Measurements from ENCODE around the gene SLC10A2.
"Not testable (repeated sequence)": the region's sequence is repeated elsewhere in the genome, so short reads cannot be mapped to it uniquely, and the experiment has no call there.

Gene SLC10A2, protein sequence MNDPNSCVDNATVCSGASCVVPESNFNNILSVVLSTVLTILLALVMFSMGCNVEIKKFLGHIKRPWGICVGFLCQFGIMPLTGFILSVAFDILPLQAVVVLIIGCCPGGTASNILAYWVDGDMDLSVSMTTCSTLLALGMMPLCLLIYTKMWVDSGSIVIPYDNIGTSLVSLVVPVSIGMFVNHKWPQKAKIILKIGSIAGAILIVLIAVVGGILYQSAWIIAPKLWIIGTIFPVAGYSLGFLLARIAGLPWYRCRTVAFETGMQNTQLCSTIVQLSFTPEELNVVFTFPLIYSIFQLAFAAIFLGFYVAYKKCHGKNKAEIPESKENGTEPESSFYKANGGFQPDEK

DNA sequence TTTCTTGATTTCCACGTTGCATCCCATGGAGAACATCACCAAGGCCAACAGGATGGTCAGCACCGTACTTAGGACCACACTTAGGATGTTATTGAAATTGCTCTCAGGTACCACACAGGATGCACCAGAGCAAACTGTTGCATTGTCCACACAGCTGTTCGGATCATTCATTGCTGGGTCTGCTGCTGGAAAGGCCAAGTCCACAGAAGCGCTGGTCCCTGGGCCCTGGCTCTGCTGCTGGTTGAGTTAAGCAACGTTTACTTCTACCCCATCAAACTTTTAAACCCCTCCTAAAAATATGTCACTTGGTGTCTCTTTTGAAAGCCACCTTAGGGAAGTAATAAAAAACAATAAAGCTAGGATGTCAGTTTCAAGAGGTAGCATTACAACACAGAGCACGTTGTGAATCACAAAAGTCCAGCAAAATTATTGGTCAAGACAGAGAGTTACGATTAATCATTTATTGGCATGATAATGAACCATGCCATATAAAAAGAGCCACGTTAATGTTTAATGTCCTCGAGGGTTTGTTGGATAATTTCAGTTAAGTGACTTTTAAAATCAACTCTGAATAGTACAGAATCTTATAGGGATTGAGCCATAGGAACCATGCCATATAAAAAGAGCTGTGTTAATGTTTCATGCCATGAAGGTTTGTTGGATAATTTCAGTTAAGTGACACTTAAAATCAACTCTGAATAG lies at the start of gene SLC10A2:
SLC10A2 (minus strand) TSS at position 339 of the 702 bp plus-strand sequence; CDS start at position 171, 168 bp downstream.
- H3K4me3 ChIP-seq (ENCODE audit: low read depth, low read length): no peak within 1 kb of the TSS
- DNase-seq (ENCODE audit: low read depth): no peak
- TF ChIP-seq, protein P1, sequence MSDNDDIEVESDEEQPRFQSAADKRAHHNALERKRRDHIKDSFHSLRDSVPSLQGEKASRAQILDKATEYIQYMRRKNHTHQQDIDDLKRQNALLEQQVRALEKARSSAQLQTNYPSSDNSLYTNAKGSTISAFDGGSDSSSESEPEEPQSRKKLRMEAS (IDR thresholded peaks at IDR 0.05; ENCODE audit: low read depth, low read length): no peak
- TF ChIP-seq, protein P2, sequence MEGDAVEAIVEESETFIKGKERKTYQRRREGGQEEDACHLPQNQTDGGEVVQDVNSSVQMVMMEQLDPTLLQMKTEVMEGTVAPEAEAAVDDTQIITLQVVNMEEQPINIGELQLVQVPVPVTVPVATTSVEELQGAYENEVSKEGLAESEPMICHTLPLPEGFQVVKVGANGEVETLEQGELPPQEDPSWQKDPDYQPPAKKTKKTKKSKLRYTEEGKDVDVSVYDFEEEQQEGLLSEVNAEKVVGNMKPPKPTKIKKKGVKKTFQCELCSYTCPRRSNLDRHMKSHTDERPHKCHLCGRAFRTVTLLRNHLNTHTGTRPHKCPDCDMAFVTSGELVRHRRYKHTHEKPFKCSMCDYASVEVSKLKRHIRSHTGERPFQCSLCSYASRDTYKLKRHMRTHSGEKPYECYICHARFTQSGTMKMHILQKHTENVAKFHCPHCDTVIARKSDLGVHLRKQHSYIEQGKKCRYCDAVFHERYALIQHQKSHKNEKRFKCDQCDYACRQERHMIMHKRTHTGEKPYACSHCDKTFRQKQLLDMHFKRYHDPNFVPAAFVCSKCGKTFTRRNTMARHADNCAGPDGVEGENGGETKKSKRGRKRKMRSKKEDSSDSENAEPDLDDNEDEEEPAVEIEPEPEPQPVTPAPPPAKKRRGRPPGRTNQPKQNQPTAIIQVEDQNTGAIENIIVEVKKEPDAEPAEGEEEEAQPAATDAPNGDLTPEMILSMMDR (IDR thresholded peaks at IDR 0.05; ENCODE audit: low read depth, low read length): no peak
- TF ChIP-seq MYC (IDR thresholded peaks at IDR 0.05; ENCODE audit: low read depth, low read length) (no peak), POLR2A (IDR thresholded peaks at IDR 0.05; ENCODE audit: extremely low read depth, insufficient read length) (no peak)

DNA sequence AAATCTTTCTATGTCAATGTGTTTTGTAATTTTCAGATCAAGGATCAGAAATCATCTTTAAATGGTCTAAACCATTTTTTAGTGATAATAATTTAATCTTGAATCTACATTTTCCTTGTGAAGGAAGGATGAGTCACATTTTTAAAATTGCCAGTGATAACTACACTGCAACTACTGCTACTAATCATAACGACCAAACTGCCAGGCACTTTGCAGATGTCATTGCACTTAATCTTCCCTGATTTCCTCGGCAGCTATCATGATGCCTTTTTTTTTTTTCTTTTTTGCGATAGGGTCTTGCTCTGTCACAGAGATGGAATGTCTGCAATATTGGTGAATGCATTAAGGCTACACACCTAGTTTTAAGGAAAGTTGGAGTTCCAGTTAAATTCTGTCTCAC lies 41.4 kb upstream of the SLC10A2 start:
- TF ChIP-seq, protein P2 (IDR thresholded peaks at IDR 0.05; ENCODE audit: low read depth, low read length): no peak
- TF ChIP-seq, protein P1 (IDR thresholded peaks at IDR 0.05; ENCODE audit: low read depth, low read length): no peak
- no peak for TF ChIP-seq POLR2A (IDR thresholded peaks at IDR 0.05; ENCODE audit: extremely low read depth, insufficient read length)
- no peak for TF ChIP-seq MYC (IDR thresholded peaks at IDR 0.05; ENCODE audit: low read depth, low read length)
- no peak overlapping the region for H3K4me3 ChIP-seq (ENCODE audit: low read depth, low read length)
- no peak for DNase-seq (ENCODE audit: low read depth)

DNA sequence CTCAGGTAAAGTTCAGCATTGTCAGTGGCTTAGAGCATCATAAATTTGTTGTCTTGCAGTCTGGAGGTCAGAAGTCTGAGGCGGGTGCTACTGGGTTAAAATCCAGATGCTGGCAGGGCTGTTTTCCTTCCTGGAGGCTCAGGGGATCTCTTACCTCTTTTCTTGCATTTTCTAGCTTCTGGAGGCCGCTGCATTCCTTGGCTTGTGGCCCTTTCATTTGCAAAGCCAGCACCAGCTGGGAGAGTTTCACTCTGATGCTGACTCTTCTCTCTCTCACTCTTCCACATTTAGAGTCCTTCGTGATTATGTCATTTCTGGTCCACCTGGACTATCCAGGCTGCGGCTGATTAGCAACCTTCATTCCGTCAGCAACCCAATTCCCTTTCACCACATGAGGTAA lies 38.1 kb upstream of the SLC10A2 start:
- H3K4me3 ChIP-seq (ENCODE audit: low read depth, low read length): no peak overlapping the region
- DNase-seq (ENCODE audit: low read depth): no peak
- no peak for TF ChIP-seq POLR2A (IDR thresholded peaks at IDR 0.05; ENCODE audit: extremely low read depth, insufficient read length)
- TF ChIP-seq, protein P1 (IDR thresholded peaks at IDR 0.05; ENCODE audit: low read depth, low read length): no peak
- TF ChIP-seq, protein P2 (IDR thresholded peaks at IDR 0.05; ENCODE audit: low read depth, low read length): no peak
- no peak for TF ChIP-seq MYC (IDR thresholded peaks at IDR 0.05; ENCODE audit: low read depth, low read length)

DNA sequence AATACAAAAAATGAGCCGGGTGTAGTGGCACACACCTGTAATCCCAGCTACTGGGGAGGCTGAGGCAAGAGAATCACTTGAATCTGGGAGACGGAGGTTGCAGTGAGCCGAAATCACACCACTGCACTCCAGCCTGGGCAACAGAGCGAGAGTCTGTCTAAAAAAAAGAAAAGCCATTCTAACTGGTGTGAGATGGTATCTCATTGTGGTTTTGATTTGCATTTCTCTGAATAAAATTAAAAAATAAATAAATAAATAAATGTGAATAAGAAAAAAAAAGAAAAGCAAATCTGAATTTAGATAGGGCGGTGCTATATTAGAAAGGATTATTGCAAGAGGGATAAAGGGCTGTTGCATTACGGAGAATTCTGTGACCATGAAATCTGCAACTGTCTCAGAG lies 37.2 kb upstream of the SLC10A2 start:
- H3K4me3 ChIP-seq (ENCODE audit: low read depth, low read length); DNase-seq (ENCODE audit: low read depth): not testable (repeated sequence)

DNA sequence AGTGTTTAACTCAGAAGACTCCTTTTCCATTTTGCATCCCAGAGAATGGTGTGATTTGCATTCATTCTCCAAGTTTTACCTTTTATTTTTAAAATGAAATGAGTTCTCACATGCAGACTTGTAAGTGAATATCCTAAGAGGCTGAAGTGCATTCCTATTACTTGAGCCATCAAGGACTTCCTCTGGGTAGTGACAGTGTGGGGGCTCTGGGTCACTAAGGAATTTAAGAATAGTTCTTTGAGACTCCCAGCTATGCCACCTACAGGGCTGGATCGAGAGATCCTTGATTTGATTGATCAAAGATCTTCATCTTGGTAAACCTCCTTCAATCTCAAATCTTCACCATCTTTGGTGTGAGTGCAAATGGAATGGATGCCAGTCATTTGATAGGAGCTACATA lies 36.3 kb upstream of the SLC10A2 start:
- TF ChIP-seq POLR2A (IDR thresholded peaks at IDR 0.05; ENCODE audit: extremely low read depth, insufficient read length) (no peak), MYC (IDR thresholded peaks at IDR 0.05; ENCODE audit: low read depth, low read length) (no peak)
- TF ChIP-seq, protein P2 (IDR thresholded peaks at IDR 0.05; ENCODE audit: low read depth, low read length): no peak
- TF ChIP-seq, protein P1 (IDR thresholded peaks at IDR 0.05; ENCODE audit: low read depth, low read length): no peak
- no peak for DNase-seq (ENCODE audit: low read depth)
- no peak overlapping the region for H3K4me3 ChIP-seq (ENCODE audit: low read depth, low read length)

DNA sequence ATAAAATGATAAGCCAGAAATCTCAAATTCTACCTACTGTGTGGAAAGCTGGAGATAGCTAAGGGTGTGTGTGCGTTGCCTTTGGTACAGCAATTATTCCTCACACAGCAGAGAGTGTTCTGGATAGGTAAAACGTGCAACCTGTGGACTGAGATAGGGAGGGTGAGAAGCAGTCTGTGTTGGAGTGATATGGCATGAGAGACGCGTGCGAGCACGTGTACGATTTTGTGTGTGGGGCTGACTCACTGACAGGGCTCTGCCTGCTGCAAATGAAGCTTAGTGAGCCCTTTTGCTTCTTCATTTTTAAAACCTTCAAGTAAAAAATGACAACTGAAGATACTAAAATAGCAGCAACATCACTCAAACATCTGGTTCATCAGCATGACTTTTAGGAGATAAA lies 35.7 kb upstream of the SLC10A2 start:
- H3K4me3 ChIP-seq (ENCODE audit: low read depth, low read length): no peak overlapping the region
- DNase-seq (ENCODE audit: low read depth): no peak
- TF ChIP-seq, protein P2 (IDR thresholded peaks at IDR 0.05; ENCODE audit: low read depth, low read length): no peak
- TF ChIP-seq, protein P1 (IDR thresholded peaks at IDR 0.05; ENCODE audit: low read depth, low read length): no peak
- no peak for TF ChIP-seq MYC (IDR thresholded peaks at IDR 0.05; ENCODE audit: low read depth, low read length)
- no peak for TF ChIP-seq POLR2A (IDR thresholded peaks at IDR 0.05; ENCODE audit: extremely low read depth, insufficient read length)

Data from NB4 (cell line).